Measurements from ENCODE around the gene MRGPRE.

GRCh38 chr11:3222941-3223915 is 9.0 kb downstream of the MRGPRE start:
- TF ChIP-seq POLR2A (IDR thresholded peaks at IDR 0.05) (no peak), CTCF (IDR thresholded peaks at IDR 0.05) (no peak)
